ENCODE data around the gene PRKX.

Gene PRKX

DNA sequence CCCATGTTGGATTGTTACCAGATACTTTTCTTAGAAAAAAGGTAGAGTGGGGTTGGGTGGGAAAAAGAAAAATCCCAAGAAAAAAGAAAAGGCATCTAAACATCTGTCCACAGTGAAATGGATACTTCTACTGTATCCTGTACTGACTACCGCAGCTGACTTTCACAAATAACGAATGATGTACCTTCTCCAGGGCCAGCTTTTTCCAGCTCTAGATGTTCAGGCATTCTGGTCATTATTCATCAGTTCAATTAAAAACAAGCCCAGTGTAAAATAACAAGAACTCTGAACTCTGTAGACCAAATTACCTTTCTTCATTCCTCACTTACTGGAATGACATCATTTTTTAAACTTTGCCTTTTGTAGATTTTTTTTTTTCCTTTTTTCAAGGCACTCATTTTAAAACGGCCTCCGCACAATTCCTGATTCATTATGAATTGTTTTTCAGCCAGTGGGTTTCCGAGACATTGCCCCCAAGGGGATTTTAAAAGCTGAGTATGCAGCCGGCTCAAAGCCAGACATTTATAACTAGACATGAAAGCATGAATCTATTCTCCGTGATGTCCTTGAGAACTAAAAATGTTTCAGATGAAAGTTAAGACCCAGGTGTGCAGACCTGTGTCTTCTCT lies 113.5 kb downstream of the PRKX start:
- H3K4me3 ChIP-seq = no peak overlapping the region
- no peak overlapping the region for H3K27ac ChIP-seq
- no peak for DNase-seq (ENCODE audit: low spot score)
- TF ChIP-seq, protein P1, sequence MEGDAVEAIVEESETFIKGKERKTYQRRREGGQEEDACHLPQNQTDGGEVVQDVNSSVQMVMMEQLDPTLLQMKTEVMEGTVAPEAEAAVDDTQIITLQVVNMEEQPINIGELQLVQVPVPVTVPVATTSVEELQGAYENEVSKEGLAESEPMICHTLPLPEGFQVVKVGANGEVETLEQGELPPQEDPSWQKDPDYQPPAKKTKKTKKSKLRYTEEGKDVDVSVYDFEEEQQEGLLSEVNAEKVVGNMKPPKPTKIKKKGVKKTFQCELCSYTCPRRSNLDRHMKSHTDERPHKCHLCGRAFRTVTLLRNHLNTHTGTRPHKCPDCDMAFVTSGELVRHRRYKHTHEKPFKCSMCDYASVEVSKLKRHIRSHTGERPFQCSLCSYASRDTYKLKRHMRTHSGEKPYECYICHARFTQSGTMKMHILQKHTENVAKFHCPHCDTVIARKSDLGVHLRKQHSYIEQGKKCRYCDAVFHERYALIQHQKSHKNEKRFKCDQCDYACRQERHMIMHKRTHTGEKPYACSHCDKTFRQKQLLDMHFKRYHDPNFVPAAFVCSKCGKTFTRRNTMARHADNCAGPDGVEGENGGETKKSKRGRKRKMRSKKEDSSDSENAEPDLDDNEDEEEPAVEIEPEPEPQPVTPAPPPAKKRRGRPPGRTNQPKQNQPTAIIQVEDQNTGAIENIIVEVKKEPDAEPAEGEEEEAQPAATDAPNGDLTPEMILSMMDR (IDR thresholded peaks at IDR 0.05) = no peak

DNA sequence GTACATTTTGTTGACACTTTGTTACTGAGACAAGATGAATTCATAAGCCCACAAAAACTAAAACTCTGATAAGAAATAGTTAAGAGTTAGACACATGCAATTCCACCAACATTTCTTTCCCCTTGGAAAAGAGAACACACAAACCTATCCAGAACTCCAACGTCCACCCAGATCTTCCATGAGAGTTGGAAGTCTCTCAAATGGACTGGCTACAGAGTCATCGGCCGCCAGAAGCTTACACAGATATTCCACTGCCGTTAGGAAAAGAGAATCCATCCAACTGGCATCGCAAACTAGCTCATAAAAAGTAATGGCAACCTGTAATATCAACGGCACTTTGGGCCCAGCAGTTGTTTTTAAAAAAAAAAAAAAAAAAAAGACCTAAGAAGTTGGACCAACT lies 114.7 kb downstream of the PRKX start:
- H3K27ac ChIP-seq = no peak overlapping the region

DNA sequence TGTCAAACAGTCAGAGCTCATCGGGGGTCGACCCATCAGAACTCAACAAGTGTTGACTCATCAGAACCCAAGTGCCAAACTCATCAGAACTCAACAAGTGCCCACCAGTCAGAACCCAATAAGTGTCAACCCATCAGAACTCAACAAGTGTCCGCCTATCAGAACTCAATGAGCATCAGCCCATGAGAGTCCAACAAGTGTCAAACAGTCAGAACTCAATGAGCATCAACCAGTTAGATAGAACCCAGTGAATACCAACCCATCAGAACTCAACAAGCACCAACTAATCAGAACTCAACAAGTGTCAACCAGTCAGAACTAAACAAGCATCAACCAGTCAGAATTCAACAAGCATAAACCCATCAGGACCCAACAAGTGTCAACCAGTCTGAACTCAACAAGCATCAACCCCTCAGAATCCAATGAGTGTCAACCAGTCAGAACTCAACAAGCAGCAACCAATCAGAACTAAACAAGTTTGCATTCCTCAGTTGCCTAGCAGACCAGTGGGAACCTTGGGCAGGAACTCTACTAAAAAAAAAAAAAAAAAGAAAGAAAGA lies 115.3 kb downstream of the PRKX start:
- DNase-seq (ENCODE audit: low spot score) = no peak
- H3K27ac ChIP-seq = no peak overlapping the region
- H3K4me3 ChIP-seq = no peak overlapping the region
- TF ChIP-seq, protein P1 (IDR thresholded peaks at IDR 0.05) = no peak

More for the DNA sequence above, 114.7 kb downstream of the PRKX start:
- no peak for DNase-seq (ENCODE audit: low spot score)
- no peak overlapping the region for H3K4me3 ChIP-seq
- TF ChIP-seq, protein P1 (IDR thresholded peaks at IDR 0.05) = no peak

DNA sequence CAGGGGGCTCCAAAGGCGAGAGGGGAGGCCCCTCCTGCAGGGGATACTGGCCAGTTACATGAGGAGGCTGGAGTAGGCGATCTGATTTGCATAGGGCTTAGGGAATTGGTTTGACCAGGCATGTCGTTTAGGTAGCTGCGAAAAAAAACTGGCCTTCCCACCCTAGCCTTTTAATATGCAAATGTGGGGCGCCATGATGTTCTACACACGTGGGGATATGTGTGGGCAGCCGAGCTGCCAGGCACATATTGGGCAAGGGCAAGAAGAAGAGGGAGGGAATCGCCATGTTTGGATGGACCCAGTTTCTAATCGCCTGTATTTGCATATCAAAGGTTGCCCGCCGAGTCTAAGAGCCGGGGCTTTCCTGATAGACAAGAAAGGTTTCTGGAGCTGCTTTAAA lies 121.3 kb downstream of the PRKX start:
- DNase-seq (ENCODE audit: low spot score) = no peak
- Histone ChIP-seq H3K27ac (no peak overlapping the region), H3K4me3 (no peak overlapping the region)
- TF ChIP-seq, protein P1 (IDR thresholded peaks at IDR 0.05) = no peak

DNA sequence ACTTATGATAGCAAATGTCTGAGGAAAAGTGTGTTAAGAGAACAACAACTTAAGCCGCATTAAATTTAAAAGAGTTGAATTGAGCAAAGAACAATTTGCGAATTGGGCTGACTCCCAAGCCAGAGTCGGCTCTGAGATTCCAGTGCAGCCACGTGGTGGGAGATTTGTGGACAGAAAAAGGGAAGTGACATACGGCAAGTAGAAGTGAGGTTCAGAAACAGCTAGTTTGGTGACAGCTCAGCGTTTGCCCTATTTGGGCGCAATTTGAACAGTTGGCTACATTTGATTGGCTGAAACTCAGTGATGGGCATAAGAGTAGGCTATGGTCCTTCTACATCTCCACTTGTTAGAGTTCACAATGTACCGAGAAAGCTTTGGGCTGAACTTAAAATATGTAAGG lies 124.0 kb downstream of the PRKX start:
- H3K4me3 ChIP-seq = no peak overlapping the region
- TF ChIP-seq, protein P1 (IDR thresholded peaks at IDR 0.05) = no peak
- no peak for DNase-seq (ENCODE audit: low spot score)
- no peak overlapping the region for H3K27ac ChIP-seq

DNA sequence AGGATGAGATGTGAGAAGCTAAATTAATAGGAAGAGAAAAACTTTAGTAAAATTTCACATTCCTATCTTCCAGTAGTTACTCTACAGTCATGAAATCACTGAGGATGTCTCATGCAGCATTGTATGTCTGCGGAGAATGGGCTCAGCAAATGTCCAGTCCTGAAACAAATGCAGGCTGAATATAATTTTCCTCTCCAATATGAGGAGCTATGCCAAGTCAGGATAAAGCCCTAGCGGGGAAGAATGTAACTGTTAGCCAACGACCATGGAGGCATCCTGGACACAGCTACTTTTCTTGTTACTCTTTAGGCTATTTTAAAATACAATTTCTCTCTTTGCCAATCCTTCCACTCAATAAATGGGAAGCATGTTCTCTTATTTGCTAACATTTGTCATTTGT lies 127.7 kb downstream of the PRKX start:
- no peak overlapping the region for H3K27ac ChIP-seq
- no peak for DNase-seq (ENCODE audit: low spot score)
- H3K4me3 ChIP-seq = no peak overlapping the region
- TF ChIP-seq, protein P1 (IDR thresholded peaks at IDR 0.05) = no peak

DNA sequence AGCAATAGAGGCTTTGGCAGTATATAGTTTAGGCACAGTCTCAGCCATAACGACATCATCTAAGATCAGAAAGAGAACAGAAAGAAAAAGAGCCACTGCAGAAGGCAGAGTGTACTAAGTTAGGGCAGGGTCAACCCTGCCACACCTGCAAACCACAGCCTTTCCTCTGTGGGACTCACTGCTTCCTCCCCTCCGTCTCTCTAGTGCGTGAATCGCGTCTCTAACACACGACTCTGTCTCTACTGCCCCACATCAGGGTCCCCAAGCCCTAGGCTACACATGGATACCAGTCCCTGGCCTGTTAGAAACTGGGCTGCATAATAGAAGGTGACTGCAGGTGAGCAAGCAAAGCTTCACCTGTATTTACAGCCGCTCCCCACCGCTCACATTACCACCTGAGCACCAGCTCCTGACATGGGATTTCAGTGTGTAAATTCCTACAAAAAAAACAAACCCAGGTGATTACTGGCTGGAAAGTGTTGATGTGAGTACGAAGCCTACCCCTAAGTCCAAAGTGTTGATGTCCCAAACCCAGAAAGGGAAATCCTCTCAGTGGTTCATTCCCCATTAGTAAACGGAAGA lies 128.9 kb downstream of the PRKX start:
- H3K4me3 ChIP-seq = no peak overlapping the region
- no peak overlapping the region for H3K27ac ChIP-seq
- TF ChIP-seq, protein P1 (IDR thresholded peaks at IDR 0.05) = no peak
- DNase-seq (ENCODE audit: low spot score) = no peak

Data from coronary artery (tissue), 2 donors.